Measurements from ENCODE around the gene TMEM250. TPM values are rescaled to one million over a fixed set of nuclear protein-coding genes. Genes with fewer than 3 reads are reported as not detected.

The TMEM250 gene
- total RNA-seq, 1 experiment from 2014 or later = 94.4 TPM

GRCh38 chr9:136090768-136091581 is 27.7 kb downstream of the TMEM250 start:
- no peak for DNase-seq (ENCODE audit: low read depth)
- in situ Hi-C loops (cut with HindIII; ENCODE audit: low pct_unique_long_range_greater_than_20kb, low sequenced_read_pairs) = no loop called here

- DNase-seq (ENCODE audit: low read depth) = no peak
- in situ Hi-C loops (cut with HindIII; ENCODE audit: low pct_unique_long_range_greater_than_20kb, low sequenced_read_pairs) = no loop called here
Measured at GRCh38 chr9:136090056-136090735, 28.5 kb downstream of the TMEM250 start.

- no peak for DNase-seq (ENCODE audit: low read depth)
- in situ Hi-C loops (cut with HindIII; ENCODE audit: low pct_unique_long_range_greater_than_20kb, low sequenced_read_pairs) = no loop called here
Measured at GRCh38 chr9:136089697-136090045, 29.0 kb downstream of the TMEM250 start.

- in situ Hi-C loops (cut with HindIII; ENCODE audit: low pct_unique_long_range_greater_than_20kb, low sequenced_read_pairs) = no loop called here
- no peak for DNase-seq (ENCODE audit: low read depth)
Measured at GRCh38 chr9:136088939-136089696, 29.6 kb downstream of the TMEM250 start.

GRCh38 chr9:136088481-136088938 is 30.2 kb downstream of the TMEM250 start:
- in situ Hi-C loops (cut with HindIII; ENCODE audit: low pct_unique_long_range_greater_than_20kb, low sequenced_read_pairs) = no loop called here
- no peak for DNase-seq (ENCODE audit: low read depth)

- in situ Hi-C loops (cut with HindIII; ENCODE audit: low pct_unique_long_range_greater_than_20kb, low sequenced_read_pairs) = no loop called here
Measured at GRCh38 chr9:136087741-136088480, 30.8 kb downstream of the TMEM250 start.

GRCh38 chr9:136086951-136087740 is 31.5 kb downstream of the TMEM250 start:
- in situ Hi-C loops (cut with HindIII; ENCODE audit: low pct_unique_long_range_greater_than_20kb, low sequenced_read_pairs) = no loop called here
- no peak for DNase-seq (ENCODE audit: low read depth)

More at GRCh38 chr9:136087741-136088480, 30.8 kb downstream of the TMEM250 start:
- DNase-seq (ENCODE audit: low read depth) = no peak

GRCh38 chr9:136086213-136086881 is 32.3 kb downstream of the TMEM250 start:
- DNase-seq (ENCODE audit: low read depth) = no peak
- in situ Hi-C loops (cut with HindIII; ENCODE audit: low pct_unique_long_range_greater_than_20kb, low sequenced_read_pairs) = no loop called here

GRCh38 chr9:136085815-136086212 is 32.9 kb downstream of the TMEM250 start:
- no peak for DNase-seq (ENCODE audit: low read depth)
- in situ Hi-C loops (cut with HindIII; ENCODE audit: low pct_unique_long_range_greater_than_20kb, low sequenced_read_pairs) = no loop called here

- in situ Hi-C loops (cut with HindIII; ENCODE audit: low pct_unique_long_range_greater_than_20kb, low sequenced_read_pairs) = no loop called here
- DNase-seq (ENCODE audit: low read depth) = no peak
Measured at GRCh38 chr9:136084063-136084944, 34.4 kb downstream of the TMEM250 start.

GRCh38 chr9:136083558-136084062 is 35.1 kb downstream of the TMEM250 start:
- no peak for DNase-seq (ENCODE audit: low read depth)
- in situ Hi-C loops (cut with HindIII; ENCODE audit: low pct_unique_long_range_greater_than_20kb, low sequenced_read_pairs) = no loop called here

- in situ Hi-C loops (cut with HindIII; ENCODE audit: low pct_unique_long_range_greater_than_20kb, low sequenced_read_pairs) = no loop called here
Measured at GRCh38 chr9:136082496-136083361, 35.9 kb downstream of the TMEM250 start.

GRCh38 chr9:136081826-136082495 is 36.7 kb downstream of the TMEM250 start:
- in situ Hi-C loops (cut with HindIII; ENCODE audit: low pct_unique_long_range_greater_than_20kb, low sequenced_read_pairs) = no loop called here
- DNase-seq (ENCODE audit: low read depth) = no peak

More at GRCh38 chr9:136082496-136083361, 35.9 kb downstream of the TMEM250 start:
- no peak for DNase-seq (ENCODE audit: low read depth)

GRCh38 chr9:136081113-136081825 is 37.4 kb downstream of the TMEM250 start:
- no peak for DNase-seq (ENCODE audit: low read depth)
- in situ Hi-C loops (cut with HindIII; ENCODE audit: low pct_unique_long_range_greater_than_20kb, low sequenced_read_pairs) = no loop called here
